PC-3 (cell line): Measurements from ENCODE around the gene LGALS7. TPM values are rescaled to one million over a fixed set of nuclear protein-coding genes. Genes with fewer than 3 reads are reported as not detected.
"Not testable (repeated sequence)": the region's sequence is repeated elsewhere in the genome, so short reads cannot be mapped to it uniquely, and the experiment has no call there.

ENCODE experiments used
- ATAC-seq: fragments of 200-7000 bp; cut with Tn5 transposase; 2 replicates; pipeline ENCODE4 v1.9.1; 2020; ENCODE audit warnings: mild to moderate bottlenecking, moderate library complexity
- BruUV-seq: library from RNA; stranded (reverse); fragments of 400-500 nt; replicated peaks from 2 replicates; lab custom pipeline; 2021; lab: Mats Ljungman, UMichigan
- CTCF ChIA-PET: fragments of 300-600 bp; sonication (Branson Sonifier 250); formaldehyde crosslinking; loops from one replicate; lab custom pipeline; 2022; ENCODE audit warnings: antibody characterized with exemption; lab: Charles Lee
- POLR2A ChIA-PET: fragments of 300-600 bp; sonication (Branson Sonifier 250); formaldehyde crosslinking; loops from one replicate; lab custom pipeline; 2022; ENCODE audit warnings: antibody characterized with exemption; ENCODE audit not compliant: unreplicated experiment; lab: Charles Lee
- DNase-seq: peaks from one replicate; pipeline ENCODE4 v3.0.0-alpha.2; 2015
- H2AFZ ChIP-seq: fragments of 300-600 bp; sonication (generic); 2 replicates; pipeline ENCODE4 v1.6.0; 2016; ENCODE audit warnings: antibody characterized with exemption, low read length
- H3F3A ChIP-seq: fragments of 300-600 bp; sonication (generic); one replicate; pipeline ENCODE4 v1.6.0; 2017; ENCODE audit warnings: antibody characterized with exemption, low read length, control low read depth, mild to moderate bottlenecking; ENCODE audit not compliant: unreplicated experiment
- H3K27ac ChIP-seq: fragments of 300-600 bp; sonication (generic); 2 replicates; pipeline ENCODE4 v1.5.1; 2016; ENCODE audit warnings: mild to moderate bottlenecking, low read length
- H3K27me3 ChIP-seq: fragments of 300-600 bp; sonication (generic); 2 replicates; pipeline ENCODE4 v1.6.1; 2016; ENCODE audit warnings: low read length, mixed read lengths
- H3K36me3 ChIP-seq: fragments of 300-600 bp; sonication (generic); 2 replicates; pipeline ENCODE4 v1.6.1; 2016; ENCODE audit warnings: low read depth, mixed run types, low read length, mixed read lengths
- H3K4me1 ChIP-seq: fragments of 300-600 bp; sonication (generic); 2 replicates; pipeline ENCODE4 v1.5.1; 2016; ENCODE audit warnings: low read length; ENCODE audit not compliant: insufficient read depth
- H3K4me2 ChIP-seq: fragments of 300-600 bp; sonication (generic); 2 replicates; pipeline ENCODE4 v1.6.0; 2016; ENCODE audit warnings: low read length
- H3K4me3 ChIP-seq: fragments of 300-600 bp; sonication (generic); 2 replicates; pipeline ENCODE4 v1.5.1; 2016; ENCODE audit warnings: mild to moderate bottlenecking, low read length, mixed read lengths
- H3K79me2 ChIP-seq: fragments of 300-600 bp; sonication (generic); 2 replicates; pipeline ENCODE4 v1.6.1; 2017; ENCODE audit warnings: low read length, mixed read lengths
- H3K9ac ChIP-seq: fragments of 300-600 bp; sonication (generic); 2 replicates; pipeline ENCODE4 v1.6.0; 2016; ENCODE audit warnings: mild to moderate bottlenecking, low read length
- H3K9me2 ChIP-seq: fragments of 300-600 bp; sonication (generic); replicated peaks from 2 replicates; pipeline ENCODE4 v1.6.1; 2016; ENCODE audit warnings: mixed run types, low read length, mixed read lengths
- H3K9me3 ChIP-seq: fragments of 300-600 bp; sonication (generic); 2 replicates; pipeline ENCODE4 v1.6.1; 2016; ENCODE audit warnings: low read length, mixed read lengths
- H4K20me1 ChIP-seq: fragments of 300-600 bp; sonication (generic); 2 replicates; pipeline ENCODE4 v1.6.1; 2016; ENCODE audit warnings: low read length, mixed read lengths
- CTCF ChIP-seq: fragments of 300-600 bp; sonication (generic); conservative IDR thresholded peaks from 2 replicates; pipeline ENCODE4 v1.5.1; 2017; ENCODE audit warnings: antibody characterized with exemption, low read depth, mild to moderate bottlenecking, low read length
- EZH2 ChIP-seq: fragments of 300-600 bp; sonication (generic); IDR thresholded peaks from one replicate; pipeline ENCODE4 v1.6.1; 2017; ENCODE audit warnings: antibody characterized with exemption, mild to moderate bottlenecking, low read length; ENCODE audit not compliant: unreplicated experiment
- EZH2phosphoT487 ChIP-seq: fragments of 300-600 bp; sonication (generic); IDR thresholded peaks from 2 replicates; pipeline ENCODE4 v1.6.1; 2018; ENCODE audit warnings: mild to moderate bottlenecking, antibody characterized with exemption, low read length, borderline replicate concordance
- intact Hi-C: fragments of 100-400 bp; cut with micrococcal nuclease; formaldehyde crosslinking; loops from 2 replicates; pipeline ENCODE4 v1.9.0; 2023
- total RNA-seq: library from RNA; depleted of rRNA; stranded (reverse); fragments of >200 nt; gene quantifications from 2 replicates; pipeline ENCODE4 v1.2.3, GENCODE V29; 2014

Gene LGALS7
- total RNA-seq, 1 experiment from 2014 or later, result not detected

GRCh38 chr19:38763795-38764220, 9.5 kb downstream of the LGALS7 start:
- H3K4me3 ChIP-seq, result no peak overlapping the region
- BruUV-seq, result no TSS peak
- ChIA-PET CTCF (no interaction called here), POLR2A (no interaction called here)
- TF ChIP-seq EZH2phosphoT487, result no peak
- TF ChIP-seq CTCF, result no peak
- TF ChIP-seq EZH2, result no peak
- H3K9ac ChIP-seq, result no peak overlapping the region
- H3K27me3 ChIP-seq, result no peaks in the 10 kb centered on the region
- no peaks in the 10 kb centered on the region for H3K9me2 ChIP-seq
- no peak overlapping the region for H3K4me2 ChIP-seq
- ATAC-seq, result no peak
- no peaks in the 10 kb centered on the region for H4K20me1 ChIP-seq
- H3K4me1 ChIP-seq, result no peaks in the 10 kb centered on the region
- no peak overlapping the region for H2AFZ ChIP-seq
- no peak for DNase-seq
- no peaks in the 10 kb centered on the region for H3F3A ChIP-seq
- H3K9me3 ChIP-seq, result no peaks in the 10 kb centered on the region
- intact Hi-C loops, result no loop called here
- no peaks in the 10 kb centered on the region for H3K36me3 ChIP-seq
- H3K27ac ChIP-seq, result no peak overlapping the region
- no peaks in the 10 kb centered on the region for H3K79me2 ChIP-seq

GRCh38 chr19:38761884-38762389, 11.4 kb downstream of the LGALS7 start:
- H3K27ac ChIP-seq, ATAC-seq, H3K79me2 ChIP-seq, H3K36me3 ChIP-seq, DNase-seq, H3K9me2 ChIP-seq, H3K27me3 ChIP-seq, H4K20me1 ChIP-seq, BruUV-seq, CTCF ChIA-PET, intact Hi-C loops, H3K9me3 ChIP-seq, H2AFZ ChIP-seq, H3K9ac ChIP-seq, H3F3A ChIP-seq, H3K4me3 ChIP-seq, H3K4me2 ChIP-seq, H3K4me1 ChIP-seq: not testable (repeated sequence)
- POLR2A ChIA-PET, result interaction anchor here (0.6 kb wide), 1 partner anchor 317 kb away, joined by 6 read pairs; no protein-coding TSS in a partner anchor

- H3K4me2 ChIP-seq, H3F3A ChIP-seq, H3K27me3 ChIP-seq, H3K27ac ChIP-seq, H3K36me3 ChIP-seq, DNase-seq, H3K4me3 ChIP-seq, H3K9me3 ChIP-seq, BruUV-seq, ATAC-seq, H3K9ac ChIP-seq, H3K9me2 ChIP-seq, H4K20me1 ChIP-seq, H3K79me2 ChIP-seq, H2AFZ ChIP-seq, intact Hi-C loops, H3K4me1 ChIP-seq, CTCF ChIA-PET: not testable (repeated sequence)
- POLR2A ChIA-PET, result interaction anchor here (0.6 kb wide), 1 partner anchor 318 kb away, joined by 6 read pairs; no protein-coding TSS in a partner anchor
Measured at GRCh38 chr19:38760805-38761517, 12.4 kb downstream of the LGALS7 start.
